ENCODE data around the gene GPC6.
"Not testable (repeated sequence)": the region's sequence is repeated elsewhere in the genome, so short reads cannot be mapped to it uniquely, and the experiment has no call there.

Gene GPC6

GRCh38 chr13:93226623-93227279, at the start of gene GPC6:
Gene GPC6 (plus strand): TSS chr13:93226807.
- DNase-seq = no peak

- DNase-seq = no peak
Observed at GRCh38 chr13:93180356-93180969, 46.1 kb upstream of the GPC6 start.

- DNase-seq = no peak
Observed at GRCh38 chr13:93182406-93182805, 44.2 kb upstream of the GPC6 start.

GRCh38 chr13:93183302-93183701, 43.3 kb upstream of the GPC6 start:
- DNase-seq = no peak

DNA sequence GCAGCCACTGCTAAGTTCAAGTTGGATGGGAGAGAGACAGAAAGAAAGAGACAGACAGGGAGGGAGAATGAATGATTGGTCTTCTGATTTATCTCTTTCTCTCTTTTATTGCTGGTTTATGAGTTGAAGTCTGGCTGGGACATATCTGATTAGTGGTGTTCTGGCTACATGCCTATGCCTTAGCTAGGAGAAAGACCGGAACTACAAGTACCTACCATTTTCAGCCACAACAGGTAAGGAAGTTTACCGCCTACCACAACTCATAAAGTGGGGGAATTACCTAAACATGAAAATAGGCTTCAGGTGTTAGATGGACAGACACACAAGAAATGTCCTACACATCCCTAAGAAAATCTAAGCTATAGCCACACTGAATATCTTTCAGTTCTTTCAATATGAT, 36.6 kb upstream of the GPC6 start:
- no peak for DNase-seq

DNA sequence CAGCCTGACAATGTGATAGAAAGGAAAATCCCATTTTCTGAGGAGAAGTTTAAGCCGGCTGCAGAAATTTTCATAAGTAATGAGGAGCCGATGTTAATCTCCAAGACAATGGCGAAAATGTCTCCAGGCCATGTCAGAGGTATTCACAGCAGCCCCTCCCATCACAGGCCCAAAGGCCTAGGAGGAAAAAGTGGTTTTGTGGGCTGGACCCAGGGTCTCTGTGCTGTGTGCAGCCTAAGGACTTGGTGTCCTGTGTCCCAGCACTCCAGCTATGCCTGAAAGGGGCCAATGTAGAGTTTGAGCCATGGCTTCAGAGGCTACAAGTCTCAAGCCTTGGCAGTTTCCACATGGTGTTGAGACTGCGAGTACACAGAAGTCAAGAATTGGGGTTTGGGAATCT, 32.9 kb upstream of the GPC6 start:
- DNase-seq = no peak

DNA sequence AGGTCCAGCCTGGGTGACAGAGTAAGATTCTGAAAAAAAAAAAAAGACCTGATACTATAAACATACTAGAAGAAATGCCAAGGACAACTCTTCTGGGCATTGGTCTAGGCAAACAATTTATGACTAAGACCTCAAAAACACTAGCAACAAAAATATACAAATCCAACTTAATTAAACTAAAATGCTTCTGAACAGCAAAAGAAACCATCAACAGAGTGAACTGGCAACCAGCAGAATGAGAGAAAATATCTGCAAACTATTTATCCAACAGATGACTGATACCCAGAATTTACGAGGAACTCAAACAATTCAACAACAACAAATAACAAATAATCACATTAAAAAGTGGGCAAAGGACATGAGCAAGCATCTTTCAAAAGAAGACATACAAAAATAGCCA, 26.8 kb upstream of the GPC6 start:
- DNase-seq = no peak

DNA sequence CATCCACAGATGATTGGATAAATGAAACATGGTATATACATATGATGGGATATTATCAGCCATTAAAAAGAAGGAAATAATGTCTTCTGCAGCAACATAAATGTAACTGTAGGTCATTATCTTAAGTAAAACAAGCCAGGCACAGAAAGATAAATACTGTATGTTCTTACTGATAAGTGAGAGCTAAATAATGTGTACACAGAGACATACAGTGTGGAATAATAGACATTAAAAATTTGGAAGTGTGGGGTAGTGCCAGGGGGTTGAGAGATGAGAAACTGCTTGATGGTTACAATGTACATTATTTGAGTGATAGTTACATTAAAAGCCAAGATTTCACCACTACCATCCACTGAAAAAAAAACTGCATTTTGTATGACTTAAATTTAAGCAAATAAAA, 26.0 kb upstream of the GPC6 start:
- no peak for DNase-seq

- no peak for DNase-seq
Observed at GRCh38 chr13:93201992-93202558, 24.5 kb upstream of the GPC6 start.

DNA sequence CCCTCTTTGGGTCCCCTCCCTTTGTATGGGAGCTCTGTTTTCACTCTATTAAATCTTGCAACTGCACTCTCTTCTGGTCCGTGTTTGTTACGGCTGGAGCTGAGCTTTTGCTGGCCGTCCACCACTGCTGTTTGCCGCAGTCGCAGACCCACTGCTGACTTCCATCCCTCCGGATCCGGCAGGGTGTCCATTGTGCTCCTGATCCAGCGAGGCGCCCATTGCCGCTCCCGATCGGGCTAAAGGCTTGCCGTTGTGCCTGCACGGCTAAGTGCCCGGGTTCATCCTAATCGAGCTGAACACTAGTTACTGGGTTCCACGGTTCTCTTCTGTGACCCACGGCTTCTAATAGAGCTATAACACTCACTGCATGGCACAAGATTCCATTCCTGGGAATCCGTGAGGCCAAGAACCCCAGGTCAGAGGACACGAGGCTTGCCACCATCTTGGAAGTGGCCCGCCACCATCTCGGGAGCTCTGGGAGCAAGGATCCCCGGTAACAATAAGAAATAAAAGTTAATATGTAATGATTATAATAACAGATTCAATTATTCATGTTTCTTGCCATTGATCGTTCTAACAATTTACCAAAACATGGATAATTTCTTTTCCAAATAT, 19.7 kb upstream of the GPC6 start:
- not testable (repeated sequence) for DNase-seq

- no peak for DNase-seq
Observed at GRCh38 chr13:93216122-93216521, 10.5 kb upstream of the GPC6 start.

GRCh38 chr13:93217721-93218261, 8.8 kb upstream of the GPC6 start:
- no peak for DNase-seq

DNA sequence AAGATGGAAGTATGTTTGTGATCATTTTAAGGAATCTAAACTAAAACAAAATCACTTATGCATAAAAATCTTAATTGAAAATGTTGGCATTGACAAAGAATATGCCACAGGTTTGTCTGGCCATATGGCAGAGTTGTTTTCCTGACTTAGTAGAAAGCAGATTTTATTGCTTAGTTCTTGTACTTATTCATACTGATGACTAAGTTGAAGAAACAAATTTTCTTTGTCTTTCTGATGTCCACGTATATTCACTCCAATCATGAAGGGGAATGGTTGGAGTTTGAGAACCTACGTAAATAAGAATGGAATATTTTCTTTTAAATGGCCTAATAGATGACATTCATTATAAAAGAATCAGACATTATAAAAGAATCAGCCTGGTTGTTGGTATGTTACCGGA, 8.0 kb upstream of the GPC6 start:
- DNase-seq = no peak

DNA sequence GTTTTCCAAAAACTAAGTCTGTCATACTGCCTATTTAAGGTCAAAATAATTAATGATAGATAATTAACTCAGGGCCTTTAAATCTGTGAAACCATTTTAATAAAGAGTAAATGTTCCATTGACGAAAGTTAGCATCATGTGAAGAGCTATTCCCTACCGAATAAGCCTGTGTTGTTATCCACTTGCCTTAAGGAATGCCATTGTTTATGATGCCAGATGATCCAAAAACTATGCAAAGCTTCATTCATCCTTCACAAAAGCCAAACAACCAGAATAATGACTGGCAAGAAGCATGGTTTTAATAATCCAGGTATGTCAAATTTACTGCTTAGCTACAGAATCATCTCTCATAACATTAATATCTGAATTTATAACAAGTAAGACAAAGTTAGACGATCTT, 6.5 kb upstream of the GPC6 start:
- DNase-seq = no peak

GRCh38 chr13:93222976-93223375, 3.6 kb upstream of the GPC6 start:
- no peak for DNase-seq

DNA sequence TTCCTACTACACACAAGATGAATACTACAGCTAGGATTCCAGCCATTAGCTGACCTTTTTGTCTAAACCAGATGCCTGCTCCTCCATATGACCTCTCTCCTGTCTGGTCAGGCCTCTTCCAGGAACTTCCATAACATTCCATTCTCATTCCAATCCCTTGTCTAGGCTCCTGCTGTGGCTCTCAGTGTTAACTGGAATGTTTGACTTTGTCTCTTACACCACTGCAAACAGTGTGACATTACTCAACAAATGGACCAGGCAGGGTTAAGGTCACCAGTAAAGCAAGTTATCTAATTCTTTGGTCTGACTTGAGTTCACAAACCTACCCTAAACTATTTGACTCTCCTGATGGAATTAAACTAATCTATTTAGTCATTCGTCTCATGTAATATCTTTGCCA, 2.1 kb upstream of the GPC6 start:
- no peak for DNase-seq

DNA sequence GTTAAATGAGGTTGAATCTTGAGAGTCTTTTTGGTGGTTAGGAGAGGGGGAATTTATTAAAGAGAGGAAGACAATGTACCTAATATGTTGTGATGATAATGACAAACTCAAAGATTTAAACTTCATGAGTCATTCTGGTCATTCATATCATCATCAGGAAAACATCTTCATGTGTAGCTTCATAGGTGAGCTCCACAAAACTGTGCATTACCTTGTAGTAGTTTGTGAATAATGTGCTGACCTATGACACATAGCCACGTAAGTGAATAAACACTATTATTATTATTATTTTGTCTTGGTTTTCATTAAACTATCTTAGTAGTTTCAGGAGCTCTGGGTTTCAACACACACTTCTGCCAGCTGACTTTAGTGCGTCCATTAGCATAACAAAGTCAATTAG, 997 bp upstream of the GPC6 start:
- DNase-seq = no peak

GRCh38 chr13:93226065-93226622, 463 bp upstream of the GPC6 start:
- no peak for DNase-seq

DNA sequence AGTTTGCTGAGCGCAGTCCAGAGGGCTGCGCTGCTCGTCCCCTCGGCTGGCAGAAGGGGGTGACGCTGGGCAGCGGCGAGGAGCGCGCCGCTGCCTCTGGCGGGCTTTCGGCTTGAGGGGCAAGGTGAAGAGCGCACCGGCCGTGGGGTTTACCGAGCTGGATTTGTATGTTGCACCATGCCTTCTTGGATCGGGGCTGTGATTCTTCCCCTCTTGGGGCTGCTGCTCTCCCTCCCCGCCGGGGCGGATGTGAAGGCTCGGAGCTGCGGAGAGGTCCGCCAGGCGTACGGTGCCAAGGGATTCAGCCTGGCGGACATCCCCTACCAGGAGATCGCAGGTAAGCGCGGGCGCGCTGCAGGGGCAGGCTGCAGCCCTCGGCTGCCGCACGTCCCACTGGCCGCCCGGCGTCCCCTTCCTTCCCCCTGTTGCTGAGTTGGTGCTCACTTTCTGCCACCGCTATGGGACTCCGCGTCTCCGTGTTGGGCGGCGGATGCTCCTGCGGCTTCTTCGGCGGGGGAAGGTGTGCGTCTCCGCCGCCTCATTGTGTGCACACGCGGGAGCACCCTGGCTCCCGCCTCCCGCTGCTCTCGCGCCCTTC, 772 bp downstream of the GPC6 start:
- DNase-seq = no peak

- no peak for DNase-seq
Observed at GRCh38 chr13:93227878-93228642, 1.5 kb downstream of the GPC6 start.

GRCh38 chr13:93228643-93228937, 2.0 kb downstream of the GPC6 start:
- no peak for DNase-seq

DNA sequence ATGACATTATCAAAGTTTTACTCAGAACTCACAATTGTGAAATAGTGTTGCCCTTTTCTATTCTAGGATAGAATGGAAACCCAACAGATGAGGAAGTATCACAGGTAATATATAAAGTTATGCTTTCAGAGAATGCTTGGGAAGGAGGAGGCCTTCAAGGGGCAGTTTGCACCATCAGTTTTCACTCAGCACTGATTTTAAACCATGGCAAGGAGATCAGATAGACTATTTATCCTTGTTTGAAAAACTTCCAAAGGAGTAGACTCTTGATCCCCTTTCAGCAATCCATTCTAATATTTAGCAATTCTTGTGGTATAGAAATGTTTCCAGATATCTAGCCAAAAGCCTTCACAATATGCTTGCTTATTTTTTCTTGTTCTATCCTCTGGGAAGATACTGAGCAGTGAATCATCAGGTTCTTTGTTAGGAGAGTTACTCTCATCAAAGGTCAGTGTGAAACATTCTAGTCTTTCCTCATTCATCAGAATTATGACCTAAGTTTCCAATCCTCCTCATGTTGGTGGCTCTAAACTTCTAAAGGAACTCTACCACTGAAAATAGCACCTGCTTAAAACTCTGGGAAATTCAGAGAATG, 3.8 kb downstream of the GPC6 start:
- DNase-seq = no peak

Data from MV-4-11 (cell line).